GM23248 (cell line): ENCODE data around the gene KIR2DL3.
"Not testable (repeated sequence)": the region's sequence is repeated elsewhere in the genome, so short reads cannot be mapped to it uniquely, and the experiment has no call there.

Source experiments
- EZH2 ChIP-seq: fragments of 200-600 bp; sonication (generic); IDR thresholded peaks from 2 replicates; pipeline ENCODE4 v1.6.1; 2018; ENCODE audit warnings: antibody characterized with exemption, mild to moderate bottlenecking; ENCODE audit not compliant: insufficient read depth, poor library complexity, severe bottlenecking
- EZH2phosphoT487 ChIP-seq: fragments of 200-600 bp; sonication (generic); IDR thresholded peaks from 2 replicates; pipeline ENCODE4 v1.6.1; 2018; ENCODE audit warnings: antibody characterized with exemption, moderate library complexity, mild to moderate bottlenecking, low read depth; ENCODE audit not compliant: insufficient read depth

GRCh38 chr19:54786091-54786723 lies 47.9 kb downstream of the KIR2DL3 start:
- not testable (repeated sequence) for TF ChIP-seq EZH2, EZH2phosphoT487
